Testis (tissue), 3 donors: ENCODE data around the gene COPS9. TPM values are rescaled to one million over a fixed set of nuclear protein-coding genes. Genes with fewer than 3 reads are reported as not detected.

ENCODE experiments used
- DNase-seq: peaks from one replicate; pipeline ENCODE4 v3.0.0-alpha.2; 2019
- H3K27ac ChIP-seq, 2 donors: fragments of 200-600 bp; sonication (generic); one replicate each; pipeline ENCODE4 v1.5.1; 2019
- H3K27me3 ChIP-seq: fragments of 200-600 bp; sonication (generic); one replicate; pipeline ENCODE4 v1.5.1; 2019
- H3K36me3 ChIP-seq: fragments of 200-600 bp; sonication (generic); one replicate; pipeline ENCODE4 v1.5.1; 2017; ENCODE audit warnings: low read depth; ENCODE audit errors: missing control alignments
- H3K4me1 ChIP-seq: fragments of 200-600 bp; sonication (generic); one replicate; pipeline ENCODE4 v1.5.1; 2019
- H3K4me3 ChIP-seq, 2 donors: fragments of 200-600 bp; sonication (generic); one replicate each; pipeline ENCODE4 v1.5.1; 2017 to 2019
- H3K9me3 ChIP-seq: fragments of 200-600 bp; sonication (generic); one replicate; pipeline ENCODE4 v1.5.1; 2017
- CTCF ChIP-seq, 3 experiments: fragments of 450-650 bp in 2 of 3; fragments of 200-600 bp in 1 of 3; sonication (generic) in 1 of 3; IDR thresholded peaks; one replicate each; pipeline ENCODE4 v1.5.1; 2016 to 2019; ENCODE audit warnings: antibody characterized with exemption in 3 of 3, mild to moderate bottlenecking in 2 of 3, moderate library complexity in 1 of 3
- POLR2A ChIP-seq: fragments of 450-650 bp; IDR thresholded peaks from one replicate; pipeline ENCODE4 v1.6.1; 2017; ENCODE audit warnings: antibody characterized with exemption, mild to moderate bottlenecking, moderate library complexity
- WGBS, 2 donors: methylation state at CpG; one replicate each; pipeline ENCODE4 v1.1.5; 2018; 5-methylcytosine and 5-hydroxymethylcytosine counted together
- intact Hi-C: fragments of 100-400 bp; cut with DNase I; formaldehyde crosslinking; loops from one replicate; pipeline ENCODE4 v1.15.1; 2023; ENCODE audit warnings: low total_unique reads
- polyA plus RNA-seq: library from polyadenylated mRNA; stranded (reverse); fragments of 350-450 nt; fragmentation: Illumina TruSeq; extraction: RNeasy Lipid Tissue Mini Kit (QIAGEN cat#74804); gene quantifications from one replicate; pipeline ENCODE4 v1.2.3, GENCODE V29; 2014; ENCODE audit warnings: low read depth, low replicate concordance; ENCODE audit not compliant: insufficient read depth
- total RNA-seq, 2 donors: library from RNA; depleted of rRNA; stranded (reverse); fragments of >200 nt; gene quantifications; one replicate each; pipeline ENCODE4 v1.2.3, GENCODE V29; 2016

The COPS9 gene
- total and polyA plus RNA-seq, 3 donors from 2014 or later, result 167 to 201 (median 170) TPM

- H3K4me3 ChIP-seq, result no peak overlapping the region
- no peaks in the 10 kb centered on the region for H3K9me3 ChIP-seq
- H3K4me1 ChIP-seq, result no peaks in the 10 kb centered on the region
- 92 to 93% methylated on average over 3 to 8 of the region's 8 CpGs for WGBS, 2 donors
- H3K27me3 ChIP-seq, result no peaks in the 10 kb centered on the region
- intact Hi-C loops, result no loop called here
- H3K36me3 ChIP-seq, result no peaks in the 10 kb centered on the region
- no peak for DNase-seq
- TF ChIP-seq CTCF (IDR thresholded peaks at IDR 0.05), result no peak
- no peak for TF ChIP-seq POLR2A
- no peak overlapping the region for H3K27ac ChIP-seq
These were observed 11.5 kb downstream of the COPS9 start for GRCh38 chr2:240124651-240125030.

DNA sequence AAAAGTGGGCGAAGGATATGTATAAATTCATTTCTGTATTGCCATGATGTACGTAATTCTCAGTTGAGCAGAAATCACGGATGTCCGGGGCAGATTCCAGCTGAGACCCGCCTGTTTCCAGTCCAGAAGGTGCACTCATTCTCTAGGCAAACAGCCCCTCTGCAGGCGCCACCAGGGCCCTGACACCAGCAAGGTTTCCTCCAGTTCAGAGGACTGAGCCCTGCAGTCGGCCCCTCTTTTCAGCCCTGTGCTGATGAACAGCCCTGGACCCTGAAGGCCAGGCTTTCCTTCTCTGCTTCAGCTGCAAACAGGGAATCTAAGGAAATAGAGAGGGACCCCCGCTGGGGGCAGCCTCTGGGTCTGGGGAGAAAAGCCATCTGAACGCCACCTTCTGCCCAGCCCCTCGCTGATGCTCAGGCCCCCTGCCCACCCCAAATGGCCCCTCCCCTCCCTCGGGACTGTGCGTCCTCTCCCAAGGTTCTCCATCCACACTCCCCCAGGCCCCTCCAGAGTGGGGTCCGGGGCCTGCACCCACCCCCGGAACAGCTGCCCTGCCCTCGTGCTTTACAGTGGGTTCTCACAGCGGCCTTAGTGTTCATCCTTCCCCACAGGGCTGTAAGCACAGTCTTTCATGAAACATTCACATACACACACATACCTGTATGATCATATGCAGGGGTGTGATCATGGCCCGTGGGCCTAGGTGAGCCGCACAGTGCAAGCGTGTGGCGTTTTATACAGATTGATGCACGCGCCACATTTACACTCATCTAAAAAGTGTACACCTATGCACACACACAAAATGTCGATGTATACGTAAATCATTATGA is 12.1 kb downstream of the COPS9 start:
- H3K4me3 ChIP-seq, result no peak overlapping the region
- no peaks in the 10 kb centered on the region for H3K27me3 ChIP-seq
- TF ChIP-seq POLR2A (no peak), CTCF (IDR thresholded peaks at IDR 0.05) (no peak)
- no peaks in the 10 kb centered on the region for H3K36me3 ChIP-seq
- 88 to 89% methylated on average over 11 to 24 of the region's 24 CpGs for WGBS, 2 donors
- no peaks in the 10 kb centered on the region for H3K4me1 ChIP-seq
- intact Hi-C loops, result no loop called here
- no peak overlapping the region for H3K27ac ChIP-seq
- H3K9me3 ChIP-seq, result no peaks in the 10 kb centered on the region
- no peak for DNase-seq

- no peak for DNase-seq
- Histone ChIP-seq H3K4me3 (no peak overlapping the region), H3K27me3 (no peaks in the 10 kb centered on the region), H3K36me3 (no peaks in the 10 kb centered on the region), H3K27ac (no peak overlapping the region), H3K4me1 (no peaks in the 10 kb centered on the region), H3K9me3 (no peaks in the 10 kb centered on the region)
- intact Hi-C loops, result no loop called here
- WGBS, 2 donors, result 69% methylated on average over 11 of the region's 11 CpGs
- TF ChIP-seq POLR2A (no peak), CTCF (IDR thresholded peaks at IDR 0.05) (no peak)
These were observed 14.4 kb downstream of the COPS9 start for GRCh38 chr2:240121675-240122074.

DNA sequence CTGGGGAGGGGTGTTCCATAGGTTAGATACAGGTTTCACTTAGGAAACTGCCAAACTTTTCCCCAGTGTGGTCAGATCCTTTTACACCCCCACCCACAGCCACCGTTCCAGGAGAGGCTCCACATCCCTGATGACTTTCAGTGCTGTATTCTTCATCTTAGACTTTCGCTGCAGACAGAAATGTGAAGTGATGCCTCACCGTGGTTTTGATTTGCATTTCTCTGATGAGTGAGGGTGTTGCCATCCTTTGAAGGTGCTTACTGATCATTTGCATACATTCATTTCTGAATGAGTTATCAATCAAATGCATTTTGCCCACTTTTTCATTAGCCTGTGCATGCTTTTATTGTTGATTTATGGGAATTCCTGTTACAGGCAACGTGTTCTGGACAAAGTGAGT is 14.9 kb downstream of the COPS9 start:
- Histone ChIP-seq H3K4me3 (no peak overlapping the region), H3K4me1 (no peaks in the 10 kb centered on the region), H3K27me3 (no peaks in the 10 kb centered on the region), H3K36me3 (no peaks in the 10 kb centered on the region), H3K27ac (no peak overlapping the region), H3K9me3 (no peaks in the 10 kb centered on the region)
- TF ChIP-seq CTCF (IDR thresholded peaks at IDR 0.05) (no peak), POLR2A (no peak)
- intact Hi-C loops, result no loop called here
- WGBS, 2 donors, result 68 to 69% methylated on average over 4 of the region's 4 CpGs
- DNase-seq, result no peak

- Histone ChIP-seq H3K27me3 (no peaks in the 10 kb centered on the region), H3K4me1 (no peaks in the 10 kb centered on the region), H3K27ac (no peak overlapping the region), H3K4me3 (no peak overlapping the region), H3K36me3 (no peaks in the 10 kb centered on the region), H3K9me3 (no peaks in the 10 kb centered on the region)
- WGBS, 2 donors, result 82 to 84% methylated on average over 6 of the region's 6 CpGs
- intact Hi-C loops, result no loop called here
- TF ChIP-seq CTCF (IDR thresholded peaks at IDR 0.05), result no peak
- no peak for TF ChIP-seq POLR2A
- DNase-seq, result no peak
These were observed 21.9 kb downstream of the COPS9 start for GRCh38 chr2:240114233-240114632.
